GM21381 (cell line): Measurements from ENCODE around the gene ERI3.

Source experiments
- ATAC-seq: cut with Tn5 transposase; IDR thresholded peaks from one replicate; pipeline ENCODE4 v1.9.1; 2021; ENCODE audit warnings: mild to moderate bottlenecking, moderate library complexity; ENCODE audit not compliant: unreplicated experiment

The ERI3 gene

GRCh38 chr1:44263568-44264450, 91.2 kb downstream of the ERI3 start:
- no peak for ATAC-seq

GRCh38 chr1:44262816-44263567, 92.1 kb downstream of the ERI3 start:
- no peak for ATAC-seq

- no peak for ATAC-seq
Measured at GRCh38 chr1:44262414-44262813, 92.6 kb downstream of the ERI3 start.

- no peak for ATAC-seq
Measured at GRCh38 chr1:44261962-44262361, 93.1 kb downstream of the ERI3 start.

DNA sequence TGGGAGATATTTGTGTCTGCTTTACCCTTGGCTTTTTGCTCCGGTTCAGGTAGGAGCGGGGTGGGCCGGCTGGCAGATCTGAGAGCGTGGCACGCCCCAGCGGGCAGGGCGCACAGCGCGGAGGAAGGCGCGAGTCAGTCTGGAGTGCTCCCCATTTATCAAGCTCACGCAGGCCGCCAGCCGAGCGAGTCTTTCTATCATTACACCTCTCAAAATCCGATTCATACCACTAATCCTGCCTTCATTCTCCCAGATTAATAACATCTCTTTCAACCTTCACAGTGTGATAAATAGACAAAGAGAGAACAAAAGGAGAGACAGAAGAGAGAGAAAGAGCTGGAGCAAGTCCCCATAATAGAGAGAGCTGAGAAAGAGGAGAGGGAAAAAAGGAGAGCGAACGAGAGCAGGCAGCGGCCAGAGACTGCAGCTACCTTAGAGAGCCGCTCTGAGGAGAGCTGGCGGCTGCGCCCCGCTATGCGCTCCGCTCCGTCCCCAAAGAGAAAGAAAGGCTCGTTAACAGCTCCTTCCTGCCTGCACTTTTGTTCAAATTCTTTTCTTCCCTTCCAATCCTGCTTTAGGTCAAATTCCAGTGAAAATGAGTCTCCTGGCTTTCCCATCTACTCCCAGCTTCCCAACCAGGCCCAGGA, 93.8 kb downstream of the ERI3 start:
- no peak for ATAC-seq

GRCh38 chr1:44260792-44261170, 94.3 kb downstream of the ERI3 start:
- ATAC-seq: no peak

GRCh38 chr1:44259090-44259489, 96.0 kb downstream of the ERI3 start:
- no peak for ATAC-seq

GRCh38 chr1:44256762-44257554, 98.1 kb downstream of the ERI3 start:
- no peak for ATAC-seq

- no peak for ATAC-seq
Measured at GRCh38 chr1:44254392-44254910, 100.6 kb downstream of the ERI3 start.

- ATAC-seq: no peak
Measured at GRCh38 chr1:44251989-44252671, 102.9 kb downstream of the ERI3 start.

DNA sequence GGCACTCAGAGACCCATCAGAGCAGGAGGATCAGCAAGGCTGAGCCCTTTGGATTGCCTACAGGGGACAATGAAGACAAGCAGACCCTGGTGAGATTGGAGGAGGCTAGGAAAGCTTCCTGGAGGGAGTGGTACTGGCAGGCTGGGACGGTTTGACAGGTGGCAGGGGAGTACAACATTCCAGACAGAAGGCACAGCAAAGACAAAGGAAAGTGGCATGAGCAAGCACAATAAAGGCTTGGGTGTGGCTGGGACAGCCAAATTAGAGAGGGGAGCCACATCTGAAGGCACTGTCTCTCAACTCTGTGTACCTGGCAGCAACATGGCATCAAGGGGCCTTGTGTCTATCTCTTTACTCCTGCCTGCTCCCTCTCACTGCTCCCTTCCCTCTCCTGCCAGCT, 103.6 kb downstream of the ERI3 start:
- ATAC-seq: no peak

- no peak for ATAC-seq
Measured at GRCh38 chr1:44250068-44250781, 104.8 kb downstream of the ERI3 start.

DNA sequence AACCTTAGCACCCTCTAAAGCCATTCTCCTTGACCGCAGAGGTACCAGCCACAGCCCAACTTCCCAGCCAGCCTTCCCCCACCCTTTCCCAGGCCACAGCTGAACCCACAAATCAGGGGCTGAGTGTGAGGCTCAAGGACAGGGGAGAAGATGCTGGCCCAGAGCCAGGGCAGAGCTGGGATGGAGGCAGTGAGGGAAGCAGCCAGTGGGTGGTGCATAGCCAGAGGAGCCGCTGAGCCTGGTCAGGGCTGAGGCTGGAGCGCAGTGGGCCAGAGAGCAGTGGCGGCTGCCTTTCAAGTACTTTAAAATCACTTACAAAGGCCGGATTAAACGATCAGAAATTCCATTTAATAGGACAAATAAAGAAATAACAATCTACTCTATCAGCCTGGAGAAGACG, 105.5 kb downstream of the ERI3 start:
- no peak for ATAC-seq

DNA sequence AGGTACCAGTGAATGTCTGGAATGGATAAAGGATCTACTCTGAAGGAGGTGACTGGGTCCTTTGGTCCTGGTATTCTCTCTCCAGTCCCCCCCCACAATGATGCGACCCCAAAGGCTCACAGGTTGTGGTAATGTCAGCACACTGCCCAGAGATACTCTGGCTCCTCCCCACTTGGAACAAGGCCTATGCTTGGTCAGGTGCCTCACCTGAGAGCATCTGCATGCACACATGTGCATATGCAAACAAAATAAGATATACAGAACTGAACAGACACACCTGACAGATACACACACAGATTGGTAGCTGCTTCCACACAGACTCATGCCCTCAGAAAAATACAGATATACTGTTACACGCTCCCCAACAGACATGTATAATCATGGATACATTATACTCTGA, 108.3 kb downstream of the ERI3 start:
- no peak for ATAC-seq

- no peak for ATAC-seq
Measured at GRCh38 chr1:44244986-44245385, 110.1 kb downstream of the ERI3 start.

DNA sequence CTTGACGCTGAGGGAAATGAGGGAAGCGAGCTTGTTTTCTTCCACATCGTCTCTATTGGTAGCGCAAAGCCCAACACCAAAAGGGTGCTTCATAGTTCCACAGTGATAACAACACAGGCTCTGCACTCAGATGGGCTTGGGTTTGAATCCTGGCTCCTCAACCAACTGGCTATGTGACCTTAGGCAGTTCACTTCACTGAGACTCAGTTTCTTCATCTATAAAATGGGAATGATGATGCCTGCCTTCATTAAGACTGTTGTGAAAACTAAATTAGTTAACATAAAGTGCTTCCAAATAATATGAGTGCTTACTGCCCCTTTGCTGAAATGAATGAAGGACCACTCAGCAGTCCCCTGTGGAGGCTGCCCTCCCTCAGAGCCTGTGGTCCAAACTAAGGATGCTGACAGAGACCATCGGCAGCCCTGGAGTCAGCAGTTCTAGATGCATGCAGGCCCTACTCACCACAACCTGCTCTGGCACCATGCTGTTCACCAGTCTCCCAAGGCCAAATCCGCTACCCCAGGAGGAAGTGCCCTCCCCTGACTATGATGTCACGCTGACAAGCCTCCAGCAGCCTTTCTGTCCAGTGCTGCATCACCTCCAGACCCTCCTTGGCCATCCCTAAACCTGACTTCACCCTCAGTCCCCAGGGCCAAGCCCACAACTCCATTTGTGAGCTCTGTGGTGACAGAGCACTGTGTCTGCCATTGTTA, 111.1 kb downstream of the ERI3 start:
- ATAC-seq: no peak

GRCh38 chr1:44242746-44243145, 112.3 kb downstream of the ERI3 start:
- no peak for ATAC-seq

GRCh38 chr1:44240802-44241671, 114.0 kb downstream of the ERI3 start:
- ATAC-seq: no peak
